Natural killer cell treated with Interleukin-12 subunit alpha and Interleukin-12 subunit beta and Interleukin-15 and Interleukin-18, amount 100 ng/mL, for 72 hours (primary cell): ENCODE results near the gene MEST. TPM values are rescaled to one million over a fixed set of nuclear protein-coding genes. Genes with fewer than 3 reads are reported as not detected.

Source experiments
- total RNA-seq, 2 donors: library from RNA; stranded (reverse); gene quantifications; one replicate each; pipeline ENCODE4 v1.2.3, GENCODE V29; 2022

The MEST gene
- total RNA-seq, 2 donors from 2014 or later = 0.73 to 1.3 TPM

Other genes with a start within 250 kb of the MEST start
- gene CPA2, start 225.2 kb upstream of the MEST start, total RNA-seq = not detected
- gene CPA4, start 198.9 kb upstream of the MEST start, total RNA-seq = not detected
- not detected for gene CPA5, start 147.3 kb upstream of the MEST start, total RNA-seq
- not detected for gene CPA1, start 111.6 kb upstream of the MEST start, total RNA-seq
- 10 to 100 TPM; 11.3 to 17.7 TPM for gene CEP41, start 51.1 kb upstream of the MEST start, total RNA-seq
- gene COPG2, start 176.7 kb downstream of the MEST start, total RNA-seq = 10 to 100 TPM; 10.3 to 11.3 TPM
- not detected for gene TSGA13, start 194.5 kb downstream of the MEST start, total RNA-seq
- not detected for gene KLF14, start 242.1 kb downstream of the MEST start, total RNA-seq